ENCODE measurements around the gene ELL. TPM values are rescaled to one million over a fixed set of nuclear protein-coding genes. Genes with fewer than 3 reads are reported as not detected.

The ELL gene
- total and polyA plus RNA-seq, 9 of the 15 experiments (the other 6 are each of a cell fraction or from before 2014, with no cell fraction given): 0.24 to 22.5 (median 4.1) TPM

DNA sequence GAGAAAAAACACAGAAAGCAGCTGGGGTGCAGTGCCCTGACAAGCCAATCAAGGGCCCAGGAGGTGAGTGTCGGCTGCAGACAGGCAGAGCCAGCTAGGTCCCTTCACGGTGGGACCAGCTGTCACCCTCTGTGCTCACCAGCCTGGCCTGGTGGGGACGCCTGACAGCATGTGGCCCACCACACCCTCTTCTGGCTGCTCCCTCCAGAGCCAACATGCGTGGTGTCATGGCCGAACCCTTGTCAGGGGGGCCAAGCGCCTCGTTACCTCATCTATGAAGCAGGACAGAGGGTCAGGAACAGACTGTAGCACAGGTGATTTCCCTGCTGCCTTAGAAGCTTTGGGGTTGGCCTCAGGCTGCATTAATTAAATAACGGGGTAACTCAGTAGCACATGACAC lies 43.9 kb downstream of the ELL start (continued):
- TF ChIP-seq, protein P1, sequence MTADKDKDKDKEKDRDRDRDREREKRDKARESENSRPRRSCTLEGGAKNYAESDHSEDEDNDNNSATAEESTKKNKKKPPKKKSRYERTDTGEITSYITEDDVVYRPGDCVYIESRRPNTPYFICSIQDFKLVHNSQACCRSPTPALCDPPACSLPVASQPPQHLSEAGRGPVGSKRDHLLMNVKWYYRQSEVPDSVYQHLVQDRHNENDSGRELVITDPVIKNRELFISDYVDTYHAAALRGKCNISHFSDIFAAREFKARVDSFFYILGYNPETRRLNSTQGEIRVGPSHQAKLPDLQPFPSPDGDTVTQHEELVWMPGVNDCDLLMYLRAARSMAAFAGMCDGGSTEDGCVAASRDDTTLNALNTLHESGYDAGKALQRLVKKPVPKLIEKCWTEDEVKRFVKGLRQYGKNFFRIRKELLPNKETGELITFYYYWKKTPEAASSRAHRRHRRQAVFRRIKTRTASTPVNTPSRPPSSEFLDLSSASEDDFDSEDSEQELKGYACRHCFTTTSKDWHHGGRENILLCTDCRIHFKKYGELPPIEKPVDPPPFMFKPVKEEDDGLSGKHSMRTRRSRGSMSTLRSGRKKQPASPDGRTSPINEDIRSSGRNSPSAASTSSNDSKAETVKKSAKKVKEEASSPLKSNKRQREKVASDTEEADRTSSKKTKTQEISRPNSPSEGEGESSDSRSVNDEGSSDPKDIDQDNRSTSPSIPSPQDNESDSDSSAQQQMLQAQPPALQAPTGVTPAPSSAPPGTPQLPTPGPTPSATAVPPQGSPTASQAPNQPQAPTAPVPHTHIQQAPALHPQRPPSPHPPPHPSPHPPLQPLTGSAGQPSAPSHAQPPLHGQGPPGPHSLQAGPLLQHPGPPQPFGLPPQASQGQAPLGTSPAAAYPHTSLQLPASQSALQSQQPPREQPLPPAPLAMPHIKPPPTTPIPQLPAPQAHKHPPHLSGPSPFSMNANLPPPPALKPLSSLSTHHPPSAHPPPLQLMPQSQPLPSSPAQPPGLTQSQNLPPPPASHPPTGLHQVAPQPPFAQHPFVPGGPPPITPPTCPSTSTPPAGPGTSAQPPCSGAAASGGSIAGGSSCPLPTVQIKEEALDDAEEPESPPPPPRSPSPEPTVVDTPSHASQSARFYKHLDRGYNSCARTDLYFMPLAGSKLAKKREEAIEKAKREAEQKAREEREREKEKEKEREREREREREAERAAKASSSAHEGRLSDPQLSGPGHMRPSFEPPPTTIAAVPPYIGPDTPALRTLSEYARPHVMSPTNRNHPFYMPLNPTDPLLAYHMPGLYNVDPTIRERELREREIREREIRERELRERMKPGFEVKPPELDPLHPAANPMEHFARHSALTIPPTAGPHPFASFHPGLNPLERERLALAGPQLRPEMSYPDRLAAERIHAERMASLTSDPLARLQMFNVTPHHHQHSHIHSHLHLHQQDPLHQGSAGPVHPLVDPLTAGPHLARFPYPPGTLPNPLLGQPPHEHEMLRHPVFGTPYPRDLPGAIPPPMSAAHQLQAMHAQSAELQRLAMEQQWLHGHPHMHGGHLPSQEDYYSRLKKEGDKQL (CRISPR knock-in tag; IDR thresholded peaks at IDR 0.05; ENCODE audit: borderline replicate concordance): no peak
- TF ChIP-seq CXXC5 (CRISPR knock-in tag; IDR thresholded peaks at IDR 0.05) (peak; percentile 55), ZNF589 (CRISPR knock-in tag; IDR thresholded peaks at IDR 0.05; ENCODE audit: low read depth) (peak; percentile 13; the same call in 1 of the 2 replicates), ZBTB40 (IDR thresholded peaks at IDR 0.05) (no peak), ZBTB40 (CRISPR knock-in tag; IDR thresholded peaks at IDR 0.05) (no peak), MCM2 (IDR thresholded peaks at IDR 0.05; ENCODE audit: low read depth) (no peak), BCL6 (CRISPR knock-in tag; IDR thresholded peaks at IDR 0.05) (0 out of 2 replicates have a peak, but pooled peaks have one; percentile 42), ERF (CRISPR knock-in tag; IDR thresholded peaks at IDR 0.05) (0 out of 2 replicates have a peak, but pooled peaks have one; percentile 20)
- TF ChIP-seq, protein P2, sequence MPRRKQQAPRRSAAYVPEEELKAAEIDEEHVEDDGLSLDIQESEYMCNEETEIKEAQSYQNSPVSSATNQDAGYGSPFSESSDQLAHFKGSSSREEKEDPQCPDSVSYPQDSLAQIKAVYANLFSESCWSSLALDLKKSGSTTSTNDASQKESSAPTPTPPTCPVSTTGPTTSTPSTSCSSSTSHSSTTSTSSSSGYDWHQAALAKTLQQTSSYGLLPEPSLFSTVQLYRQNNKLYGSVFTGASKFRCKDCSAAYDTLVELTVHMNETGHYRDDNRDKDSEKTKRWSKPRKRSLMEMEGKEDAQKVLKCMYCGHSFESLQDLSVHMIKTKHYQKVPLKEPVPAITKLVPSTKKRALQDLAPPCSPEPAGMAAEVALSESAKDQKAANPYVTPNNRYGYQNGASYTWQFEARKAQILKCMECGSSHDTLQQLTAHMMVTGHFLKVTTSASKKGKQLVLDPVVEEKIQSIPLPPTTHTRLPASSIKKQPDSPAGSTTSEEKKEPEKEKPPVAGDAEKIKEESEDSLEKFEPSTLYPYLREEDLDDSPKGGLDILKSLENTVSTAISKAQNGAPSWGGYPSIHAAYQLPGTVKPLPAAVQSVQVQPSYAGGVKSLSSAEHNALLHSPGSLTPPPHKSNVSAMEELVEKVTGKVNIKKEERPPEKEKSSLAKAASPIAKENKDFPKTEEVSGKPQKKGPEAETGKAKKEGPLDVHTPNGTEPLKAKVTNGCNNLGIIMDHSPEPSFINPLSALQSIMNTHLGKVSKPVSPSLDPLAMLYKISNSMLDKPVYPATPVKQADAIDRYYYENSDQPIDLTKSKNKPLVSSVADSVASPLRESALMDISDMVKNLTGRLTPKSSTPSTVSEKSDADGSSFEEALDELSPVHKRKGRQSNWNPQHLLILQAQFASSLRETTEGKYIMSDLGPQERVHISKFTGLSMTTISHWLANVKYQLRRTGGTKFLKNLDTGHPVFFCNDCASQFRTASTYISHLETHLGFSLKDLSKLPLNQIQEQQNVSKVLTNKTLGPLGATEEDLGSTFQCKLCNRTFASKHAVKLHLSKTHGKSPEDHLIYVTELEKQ (CRISPR knock-in tag; IDR thresholded peaks at IDR 0.05): 0 out of 2 replicates have a peak, but pooled peaks have one; percentile 79
